Neutrophil (primary cell): Measurements from ENCODE around the gene DVL1.

ENCODE experiments used
- H3K27ac ChIP-seq: fragments of 200-600 bp; sonication (generic); 2 replicates; pipeline ENCODE4 v1.5.1; 2016; ENCODE audit warnings: mild to moderate bottlenecking, moderate library complexity
- H3K27me3 ChIP-seq: fragments of 200-600 bp; sonication (generic); 2 replicates; pipeline ENCODE4 v1.6.0; 2016; ENCODE audit warnings: mild to moderate bottlenecking
- H3K36me3 ChIP-seq: fragments of 200-600 bp; sonication (generic); 2 replicates; pipeline ENCODE4 v1.5.1; 2017
- H3K4me1 ChIP-seq, 2 experiments: fragments of 200-600 bp in 1 of 2; sonication (generic) in 1 of 2; 1 replicate in 1 of 2; 2 replicates in 1 of 2; pipeline versions ENCODE4 v1.5.1 to v1.6.1; 2013 to 2016; ENCODE audit warnings: low read depth in 1 of 2, low read length in 1 of 2, mild to moderate bottlenecking in 1 of 2, moderate library complexity in 1 of 2; ENCODE audit not compliant: control insufficient read depth in 1 of 2, insufficient read depth in 1 of 2
- H3K4me3 ChIP-seq, 2 experiments: fragments of 200-600 bp in 1 of 2; sonication (generic) in 1 of 2; 1 replicate in 1 of 2; 2 replicates in 1 of 2; pipeline ENCODE4 v1.5.1; 2013 to 2016; ENCODE audit warnings: low read depth in 1 of 2, low read length in 1 of 2, mild to moderate bottlenecking in 1 of 2, moderate library complexity in 1 of 2
- H3K9me3 ChIP-seq: fragments of 200-600 bp; sonication (generic); 2 replicates; pipeline ENCODE4 v1.5.1; 2016
- TF ChIP-seq, protein P1 (sequence below): fragments of 200-600 bp; sonication (generic); IDR thresholded peaks from 2 replicates; pipeline ENCODE4 v1.5.1; 2016; ENCODE audit warnings: antibody characterized with exemption

DVL1 gene

GRCh38 chr1:1293263-1294249 lies 55.7 kb downstream of the DVL1 start:
- H3K27me3 ChIP-seq = no peaks in the 10 kb centered on the region
- H3K9me3 ChIP-seq = no peaks in the 10 kb centered on the region
- H3K4me3 ChIP-seq = no peak overlapping the region
- H3K27ac ChIP-seq = no peak overlapping the region
- TF ChIP-seq, protein P1, sequence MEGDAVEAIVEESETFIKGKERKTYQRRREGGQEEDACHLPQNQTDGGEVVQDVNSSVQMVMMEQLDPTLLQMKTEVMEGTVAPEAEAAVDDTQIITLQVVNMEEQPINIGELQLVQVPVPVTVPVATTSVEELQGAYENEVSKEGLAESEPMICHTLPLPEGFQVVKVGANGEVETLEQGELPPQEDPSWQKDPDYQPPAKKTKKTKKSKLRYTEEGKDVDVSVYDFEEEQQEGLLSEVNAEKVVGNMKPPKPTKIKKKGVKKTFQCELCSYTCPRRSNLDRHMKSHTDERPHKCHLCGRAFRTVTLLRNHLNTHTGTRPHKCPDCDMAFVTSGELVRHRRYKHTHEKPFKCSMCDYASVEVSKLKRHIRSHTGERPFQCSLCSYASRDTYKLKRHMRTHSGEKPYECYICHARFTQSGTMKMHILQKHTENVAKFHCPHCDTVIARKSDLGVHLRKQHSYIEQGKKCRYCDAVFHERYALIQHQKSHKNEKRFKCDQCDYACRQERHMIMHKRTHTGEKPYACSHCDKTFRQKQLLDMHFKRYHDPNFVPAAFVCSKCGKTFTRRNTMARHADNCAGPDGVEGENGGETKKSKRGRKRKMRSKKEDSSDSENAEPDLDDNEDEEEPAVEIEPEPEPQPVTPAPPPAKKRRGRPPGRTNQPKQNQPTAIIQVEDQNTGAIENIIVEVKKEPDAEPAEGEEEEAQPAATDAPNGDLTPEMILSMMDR = no peak
- H3K36me3 ChIP-seq = peaks cover 45% of the 10 kb centered on the region
- no peaks in the 10 kb centered on the region for H3K4me1 ChIP-seq

GRCh38 chr1:1292851-1293250 lies 56.4 kb downstream of the DVL1 start:
- H3K36me3 ChIP-seq = peaks cover 41% of the 10 kb centered on the region
- TF ChIP-seq, protein P1 = no peak
- no peak overlapping the region for H3K4me3 ChIP-seq
- H3K27ac ChIP-seq = no peak overlapping the region
- no peaks in the 10 kb centered on the region for H3K9me3 ChIP-seq
- no peaks in the 10 kb centered on the region for H3K4me1 ChIP-seq
- H3K27me3 ChIP-seq = no peaks in the 10 kb centered on the region

GRCh38 chr1:1292442-1292779 lies 56.8 kb downstream of the DVL1 start:
- Histone ChIP-seq H3K4me3 (no peak overlapping the region), H3K4me1 (no peaks in the 10 kb centered on the region), H3K27me3 (no peaks in the 10 kb centered on the region), H3K27ac (no peak overlapping the region), H3K36me3 (peaks cover 38% of the 10 kb centered on the region), H3K9me3 (no peaks in the 10 kb centered on the region)
- TF ChIP-seq, protein P1 = no peak

- H3K27ac ChIP-seq = no peak overlapping the region
- H3K4me3 ChIP-seq = no peak overlapping the region
- H3K4me1 ChIP-seq = no peaks in the 10 kb centered on the region
- H3K27me3 ChIP-seq = no peaks in the 10 kb centered on the region
- peaks cover 36% of the 10 kb centered on the region for H3K36me3 ChIP-seq
- TF ChIP-seq, protein P1 = no peak
- H3K9me3 ChIP-seq = no peaks in the 10 kb centered on the region
Measured at GRCh38 chr1:1291548-1292441, 57.4 kb downstream of the DVL1 start.

DNA sequence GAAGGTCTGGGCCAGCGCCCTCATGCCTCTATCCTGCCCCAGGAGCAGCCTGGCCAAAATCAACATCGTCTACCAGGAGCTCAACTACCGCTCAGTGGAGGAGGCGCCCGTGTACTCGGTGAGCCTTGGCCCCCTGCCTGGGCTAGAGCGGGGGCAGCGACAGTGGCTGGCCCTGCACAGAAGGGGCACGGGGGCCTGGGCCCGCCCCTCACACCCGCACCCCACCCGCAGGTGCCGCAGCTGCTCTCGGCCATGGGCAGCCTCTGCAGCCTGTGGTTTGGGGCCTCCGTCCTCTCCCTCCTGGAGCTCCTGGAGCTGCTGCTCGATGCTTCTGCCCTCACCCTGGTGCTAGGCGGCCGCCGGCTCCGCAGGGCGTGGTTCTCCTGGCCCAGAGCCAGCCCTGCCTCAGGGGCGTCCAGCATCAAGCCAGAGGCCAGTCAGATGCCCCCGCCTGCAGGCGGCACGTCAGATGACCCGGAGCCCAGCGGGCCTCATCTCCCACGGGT lies 58.1 kb downstream of the DVL1 start:
- TF ChIP-seq, protein P1 = no peak
- Histone ChIP-seq H3K27ac (no peak overlapping the region), H3K4me3 (no peak overlapping the region), H3K9me3 (no peaks in the 10 kb centered on the region), H3K27me3 (peaks cover 4% of the 10 kb centered on the region), H3K4me1 (no peaks in the 10 kb centered on the region), H3K36me3 (peaks cover 29% of the 10 kb centered on the region)
